ENCODE measurements around the gene ADCY9.

DNA sequence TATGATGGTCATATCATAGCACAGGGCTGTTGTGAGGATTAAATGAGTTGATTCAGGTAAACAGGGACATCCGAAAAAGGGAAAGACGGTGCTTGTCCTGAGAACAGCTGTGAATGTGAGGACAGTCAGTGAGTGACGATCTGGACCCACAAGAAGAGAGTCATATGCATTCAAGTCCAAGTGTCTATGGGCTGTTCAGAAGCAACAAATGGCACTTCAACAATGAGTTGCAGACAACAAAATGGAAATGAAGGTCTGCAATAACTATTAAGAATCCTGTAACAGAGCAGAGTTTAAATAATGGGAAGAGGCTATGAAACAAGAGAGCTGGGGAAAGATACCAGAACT lies 100.3 kb downstream of the ADCY9 start:
- TF ChIP-seq, protein P1, sequence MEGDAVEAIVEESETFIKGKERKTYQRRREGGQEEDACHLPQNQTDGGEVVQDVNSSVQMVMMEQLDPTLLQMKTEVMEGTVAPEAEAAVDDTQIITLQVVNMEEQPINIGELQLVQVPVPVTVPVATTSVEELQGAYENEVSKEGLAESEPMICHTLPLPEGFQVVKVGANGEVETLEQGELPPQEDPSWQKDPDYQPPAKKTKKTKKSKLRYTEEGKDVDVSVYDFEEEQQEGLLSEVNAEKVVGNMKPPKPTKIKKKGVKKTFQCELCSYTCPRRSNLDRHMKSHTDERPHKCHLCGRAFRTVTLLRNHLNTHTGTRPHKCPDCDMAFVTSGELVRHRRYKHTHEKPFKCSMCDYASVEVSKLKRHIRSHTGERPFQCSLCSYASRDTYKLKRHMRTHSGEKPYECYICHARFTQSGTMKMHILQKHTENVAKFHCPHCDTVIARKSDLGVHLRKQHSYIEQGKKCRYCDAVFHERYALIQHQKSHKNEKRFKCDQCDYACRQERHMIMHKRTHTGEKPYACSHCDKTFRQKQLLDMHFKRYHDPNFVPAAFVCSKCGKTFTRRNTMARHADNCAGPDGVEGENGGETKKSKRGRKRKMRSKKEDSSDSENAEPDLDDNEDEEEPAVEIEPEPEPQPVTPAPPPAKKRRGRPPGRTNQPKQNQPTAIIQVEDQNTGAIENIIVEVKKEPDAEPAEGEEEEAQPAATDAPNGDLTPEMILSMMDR (IDR thresholded peaks at IDR 0.05) = no peak
- TF ChIP-seq POLR2A (IDR thresholded peaks at IDR 0.05) (no peak), POLR2AphosphoS5 (IDR thresholded peaks at IDR 0.05) (no peak)
